ENCODE measurements around the gene TNNT3.
A peak's percentile ranks its signal among the peaks of the same experiment; 100 is the strongest.

TNNT3 gene

GRCh38 chr11:1927848-1928469 lies 8.5 kb downstream of the TNNT3 start:
- no peak for DNase-seq (ENCODE audit: low read depth)
- no peak for TF ChIP-seq CTCF (conservative IDR thresholded peaks at IDR 0.05; ENCODE audit: low read length)
- no peak overlapping the region for H3K4me3 ChIP-seq (ENCODE audit: low read length)

DNA sequence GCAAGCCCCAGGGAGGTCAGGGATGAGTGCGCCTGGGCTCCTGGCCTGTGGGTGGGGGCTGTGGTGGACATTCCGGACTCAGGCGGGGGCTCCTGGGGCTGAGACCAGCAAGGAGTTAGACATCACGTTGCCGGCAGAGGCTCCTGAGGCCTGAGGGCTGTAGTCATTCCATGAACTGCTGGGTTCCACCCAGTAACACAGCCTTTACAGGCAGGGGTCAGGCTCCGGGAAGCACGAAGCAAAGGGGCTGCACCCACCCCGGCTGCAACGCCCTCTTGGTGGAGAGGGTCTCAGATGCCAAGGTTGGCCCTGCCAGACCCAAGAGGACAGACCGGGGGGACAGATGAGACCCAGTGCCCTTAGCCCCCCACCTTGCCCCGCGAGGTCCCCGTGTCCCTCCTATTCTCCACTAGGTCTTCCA lies 9.0 kb downstream of the TNNT3 start:
- TF ChIP-seq CTCF (conservative IDR thresholded peaks at IDR 0.05; ENCODE audit: low read length) = no peak
- no peak overlapping the region for H3K4me3 ChIP-seq (ENCODE audit: low read length)
- no peak for DNase-seq (ENCODE audit: low read depth)

DNA sequence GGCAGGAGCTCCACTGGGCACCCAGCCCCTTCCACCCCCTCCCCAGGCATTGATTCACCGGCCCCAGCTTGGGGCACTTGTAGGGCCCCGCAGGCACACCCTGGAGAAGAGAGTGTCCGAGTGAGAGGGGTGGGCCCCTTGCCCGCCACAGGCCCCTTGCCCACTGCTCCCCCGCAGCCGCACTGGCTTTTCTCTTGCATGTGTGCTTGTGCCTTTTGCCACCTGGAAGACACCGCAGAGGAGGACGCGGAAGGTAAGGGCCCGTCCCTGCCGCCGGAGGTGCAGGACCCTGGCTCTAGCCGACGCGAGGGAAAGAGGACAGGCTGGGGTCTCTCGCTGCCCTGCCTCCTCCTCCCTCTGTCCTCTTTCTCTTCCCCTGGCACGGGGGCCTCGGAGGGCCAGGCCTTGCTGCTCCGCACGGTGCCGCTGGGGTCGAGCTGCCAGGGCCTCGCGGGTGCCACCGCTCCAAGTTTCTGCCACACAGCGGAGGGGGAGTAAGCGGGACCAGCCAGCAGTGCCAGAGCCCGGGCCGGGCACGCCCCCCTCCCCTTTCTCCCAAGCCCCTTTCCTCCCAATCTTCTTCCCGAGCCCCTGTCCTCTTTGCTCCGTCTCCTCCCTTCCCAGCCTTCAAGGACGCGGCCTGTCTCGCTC lies 9.5 kb downstream of the TNNT3 start:
- no peak for TF ChIP-seq CTCF (conservative IDR thresholded peaks at IDR 0.05; ENCODE audit: low read length)
- DNase-seq (ENCODE audit: low read depth) = no peak
- no peak overlapping the region for H3K4me3 ChIP-seq (ENCODE audit: low read length)

- TF ChIP-seq CTCF (conservative IDR thresholded peaks at IDR 0.05; ENCODE audit: low read length) = no peak
- no peak overlapping the region for H3K4me3 ChIP-seq (ENCODE audit: low read length)
- no peak for DNase-seq (ENCODE audit: low read depth)
These were observed 10.3 kb downstream of the TNNT3 start for GRCh38 chr11:1929621-1930461.

DNA sequence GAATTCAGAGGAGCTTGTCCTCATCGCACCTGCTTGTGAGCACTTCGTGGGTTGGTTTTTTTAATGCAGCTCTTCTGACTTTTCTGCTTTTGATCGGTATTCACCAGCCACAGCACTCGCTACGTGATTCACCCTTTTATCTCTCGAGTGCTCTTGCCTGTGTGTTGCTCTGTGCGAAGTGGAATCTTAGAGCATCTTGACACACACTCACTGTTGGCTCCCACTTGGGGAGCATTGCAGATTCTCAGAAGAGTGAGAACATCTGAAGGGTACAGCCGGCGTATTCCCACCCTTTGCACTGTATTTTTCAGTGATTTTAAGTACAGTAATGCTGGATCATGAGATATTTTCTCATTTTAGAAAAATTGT lies 10.9 kb downstream of the TNNT3 start:
- no peak for DNase-seq (ENCODE audit: low read depth)

DNA sequence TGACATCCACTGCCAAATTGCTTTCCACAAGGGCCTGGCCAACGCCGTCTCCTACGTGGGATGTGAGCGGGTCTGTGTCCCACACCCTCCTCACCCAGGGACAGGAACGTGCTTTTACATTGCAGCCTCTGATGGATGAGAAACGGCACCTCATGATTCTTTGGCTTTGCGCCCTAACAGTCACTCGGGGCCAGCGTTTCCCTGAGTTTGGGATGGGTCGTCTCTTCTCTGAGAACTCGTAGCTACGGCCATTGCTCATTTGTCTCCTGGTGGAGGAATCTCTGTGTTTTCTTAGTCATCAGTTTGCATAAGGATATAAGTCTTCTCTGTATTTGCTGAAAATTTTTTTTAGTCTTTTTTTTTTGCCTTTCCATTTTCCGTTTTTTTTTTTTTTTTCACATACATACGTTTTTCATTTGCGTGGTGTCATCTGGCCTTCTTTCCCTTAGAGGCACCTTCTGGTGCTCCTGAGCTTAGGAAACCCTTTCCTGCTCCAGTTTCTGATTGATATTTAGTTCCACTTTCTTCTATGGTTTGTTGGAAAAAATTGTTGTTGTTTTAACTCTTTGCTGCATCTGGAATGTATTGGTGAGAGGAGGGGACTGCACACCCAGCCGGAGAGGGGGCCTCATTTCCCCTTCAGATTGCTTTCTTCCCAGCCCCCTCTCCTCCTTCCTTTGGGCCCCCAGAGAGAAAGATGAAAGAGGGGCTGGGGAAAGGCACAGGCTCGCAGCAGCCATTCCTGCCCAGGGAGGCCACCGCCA lies 12.0 kb downstream of the TNNT3 start:
- no peak for DNase-seq (ENCODE audit: low read depth)
- 0 out of 2 replicates have a peak, but pooled peaks have one; percentile 10 for TF ChIP-seq CTCF (conservative IDR thresholded peaks at IDR 0.05; ENCODE audit: low read length)
- H3K4me3 ChIP-seq (ENCODE audit: low read length) = no peak overlapping the region

More for the DNA sequence above, 10.9 kb downstream of the TNNT3 start:
- no peak overlapping the region for H3K4me3 ChIP-seq (ENCODE audit: low read length)
- no peak for TF ChIP-seq CTCF (conservative IDR thresholded peaks at IDR 0.05; ENCODE audit: low read length)
